Activated CD4-positive, alpha-beta T cell treated with anti-CD3 and anti-CD28 coated beads for 36 hours (primary cell): Measurements from ENCODE around the gene MAP3K6. TPM values are rescaled to one million over a fixed set of nuclear protein-coding genes. Genes with fewer than 3 reads are reported as not detected.

Experiments
- ATAC-seq: fragments of 200-7000 bp; cut with Tn5 transposase; one replicate; pipeline ENCODE4 v1.10.0; 2021; ENCODE audit warnings: mild to moderate bottlenecking, moderate library complexity
- CTCF ChIA-PET: fragments of 350-600 bp; sonication (Branson Sonifier 250); formaldehyde crosslinking; loops from one replicate; lab custom pipeline; 2021; ENCODE audit warnings: antibody characterized with exemption; lab: Charles Lee
- POLR2A ChIA-PET: fragments of 350-600 bp; sonication (Branson Sonifier 250); formaldehyde crosslinking; loops from one replicate; lab custom pipeline; 2021; ENCODE audit warnings: antibody characterized with exemption, inconsistent platforms; lab: Charles Lee
- DNase-seq: peaks from one replicate; pipeline ENCODE4 v3.0.0-alpha.2; 2020
- H3K27ac Mint-ChIP-seq: one replicate; pipeline ENCODE4 v1.8.0; 2021; ENCODE audit warnings: mixed read lengths
- H3K27me3 Mint-ChIP-seq: one replicate; pipeline ENCODE4 v1.8.0; 2021; ENCODE audit warnings: mixed read lengths
- H3K36me3 Mint-ChIP-seq: one replicate; pipeline ENCODE4 v1.8.0; 2021; ENCODE audit warnings: low read depth, mixed read lengths
- H3K4me1 Mint-ChIP-seq: one replicate; pipeline ENCODE4 v1.8.0; 2021; ENCODE audit warnings: mixed read lengths
- H3K4me3 Mint-ChIP-seq: one replicate; pipeline ENCODE4 v1.8.0; 2021; ENCODE audit warnings: mild to moderate bottlenecking, moderate library complexity, mixed read lengths
- H3K9me3 Mint-ChIP-seq: one replicate; pipeline ENCODE4 v1.8.0; 2021; ENCODE audit warnings: low read depth, mixed read lengths
- intact Hi-C, 2 experiments: fragments of 100-400 bp; cut with DNase I in 1 of 2; cut with micrococcal nuclease in 1 of 2; formaldehyde crosslinking; loops; one replicate each; pipeline versions ENCODE4 v1.14.2 to v1.15.1; 2022 to 2024; cut with DNase I, micrococcal nuclease
- total RNA-seq, 2 experiments: library from RNA; stranded (reverse); gene quantifications; one replicate each; pipeline ENCODE4 v1.2.3, GENCODE V29; 2021

The MAP3K6 gene
- total RNA-seq, 2 experiments from 2014 or later, result 6.5 to 8.8 TPM

GRCh38 chr1:27342778-27343638 is 23.8 kb downstream of the MAP3K6 start:
- peak; percentile 43 for ATAC-seq
- CTCF ChIA-PET, result interaction anchor here (0.6 to 7.6 kb wide), 9 partner anchors 10 to 640 kb away, joined by 3 to 43 read pairs (median 4); partner anchors contain the start of gene MAP3K6
- peaks cover 59% of the 10 kb centered on the region for H3K4me1 Mint-ChIP-seq
- peak overlapping the region; percentile 85 for H3K27ac Mint-ChIP-seq
- no peaks in the 10 kb centered on the region for H3K27me3 Mint-ChIP-seq
- POLR2A ChIA-PET, result no interaction called here
- H3K4me3 Mint-ChIP-seq, result peak overlapping the region; percentile 78
- DNase-seq, result peak; percentile 77
- intact Hi-C loops, result loop anchor here in 1 of 2 experiments (1.0 kb wide), 2 partner anchors 21 to 22 kb away; partner anchors contain the start of gene TMEM222
- no peaks in the 10 kb centered on the region for H3K9me3 Mint-ChIP-seq
- peaks cover 6% of the 10 kb centered on the region for H3K36me3 Mint-ChIP-seq

GRCh38 chr1:27342391-27342777 is 24.4 kb downstream of the MAP3K6 start:
- POLR2A ChIA-PET, result no interaction called here
- DNase-seq, result peak; percentile 72
- intact Hi-C loops, result loop anchor here in 1 of 2 experiments (1.0 kb wide), 1 partner anchor 20 kb away; the partner anchor contains the start of gene TMEM222
- Mint-ChIP-seq H3K4me3 (peak overlapping the region; percentile 78), H3K27ac (peak overlapping the region; percentile 85), H3K4me1 (peaks cover 55% of the 10 kb centered on the region), H3K9me3 (no peaks in the 10 kb centered on the region), H3K27me3 (no peaks in the 10 kb centered on the region), H3K36me3 (peaks cover 6% of the 10 kb centered on the region)
- ATAC-seq, result peak; percentile 75
- CTCF ChIA-PET, result interaction anchor here (0.6 to 7.6 kb wide), 9 partner anchors 9 to 639 kb away, joined by 3 to 43 read pairs (median 4); no protein-coding TSS in a partner anchor

DNA sequence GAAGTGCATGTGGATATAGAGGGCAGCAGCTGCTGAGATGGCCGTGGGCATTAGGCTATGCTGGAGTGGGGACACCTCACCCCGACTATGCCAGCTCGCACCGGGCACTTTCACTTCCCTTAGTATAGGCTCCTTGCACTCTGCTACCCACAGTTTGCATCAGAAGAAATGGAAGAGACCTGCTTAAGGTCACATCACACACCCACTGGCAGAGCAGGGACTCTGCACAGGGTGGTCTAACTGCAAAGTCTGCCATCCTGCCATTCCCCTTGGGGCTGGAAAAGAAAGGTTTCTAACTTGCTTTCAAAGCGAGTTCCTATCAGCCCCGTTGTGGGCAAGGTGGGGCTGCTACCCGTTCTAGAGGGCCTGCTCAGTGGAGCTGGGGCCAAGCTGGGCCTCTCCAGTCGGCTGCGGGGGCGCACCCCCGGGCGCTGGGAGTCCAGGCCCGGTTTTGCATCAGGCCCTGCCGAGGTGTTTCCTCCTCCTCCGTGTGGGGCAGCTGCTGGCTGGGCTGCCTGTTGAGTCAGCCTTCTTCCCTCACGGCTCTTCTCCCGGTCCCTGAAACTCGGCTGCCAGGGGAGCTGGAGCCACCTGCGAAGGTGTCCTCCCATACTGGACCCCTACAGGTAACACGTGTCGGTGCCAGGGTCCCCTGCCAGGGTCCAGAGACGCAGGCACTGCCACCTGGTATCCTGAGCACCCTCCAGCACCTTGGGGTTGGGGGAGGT is 25.1 kb downstream of the MAP3K6 start, which contains the start of gene SYTL1:
Gene SYTL1 (plus strand): TSS at position 498 of the 728 bp plus-strand sequence. CDS start 3,313 bp downstream, outside the sequence.
- peak; percentile 83 for DNase-seq
- CTCF ChIA-PET, result interaction anchor here (0.6 to 7.6 kb wide), 10 partner anchors 8 to 239 kb away, joined by 3 to 43 read pairs (median 4); no protein-coding TSS in a partner anchor
- POLR2A ChIA-PET, result interaction anchor here (0.8 kb wide), 1 partner anchor 500 kb away, joined by 6 read pairs; no protein-coding TSS in a partner anchor
- Mint-ChIP-seq H3K27ac (peak within 1 kb of the TSS; percentile 86), H3K27me3 (no peaks in the 10 kb centered on the region), H3K9me3 (no peaks in the 10 kb centered on the region), H3K36me3 (peaks cover 8% of the 10 kb centered on the region), H3K4me1 (peaks cover 51% of the 10 kb centered on the region), H3K4me3 (peak within 1 kb of the TSS; percentile 78)
- intact Hi-C loops, result loop anchor here (1.0 to 2.0 kb wide), 4 partner anchors 8 to 19 kb away; partner anchors contain the start of gene TMEM222 (in 2 of the 2)
- peak; percentile 63 for ATAC-seq

DNA sequence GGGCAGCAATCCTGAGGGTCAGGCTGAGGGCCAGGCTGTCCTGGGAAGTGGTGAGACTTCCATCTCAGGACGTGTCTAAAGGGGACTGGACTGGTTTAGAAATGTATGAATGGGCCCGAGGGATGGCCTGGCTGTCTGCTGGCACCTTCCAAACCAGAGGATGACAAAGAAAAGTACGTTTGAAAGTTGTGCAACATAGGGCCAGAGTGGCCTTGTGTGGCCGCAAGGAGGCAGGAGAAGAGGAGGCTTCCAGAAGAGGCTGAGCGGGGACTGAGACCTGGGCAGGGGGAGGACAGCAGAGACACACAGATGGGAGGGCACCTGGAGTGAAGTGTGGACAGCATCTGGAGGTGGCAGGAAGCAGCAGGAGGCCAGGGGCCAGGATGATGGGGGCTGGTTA is 27.5 kb downstream of the MAP3K6 start:
- DNase-seq (no peak), ATAC-seq (no peak)
- Mint-ChIP-seq H3K27me3 (no peaks in the 10 kb centered on the region), H3K9me3 (no peaks in the 10 kb centered on the region), H3K4me1 (peaks cover 45% of the 10 kb centered on the region), H3K4me3 (no peak overlapping the region), H3K36me3 (peaks cover 14% of the 10 kb centered on the region), H3K27ac (peak overlapping the region; percentile 27)
- POLR2A ChIA-PET, result no interaction called here
- intact Hi-C loops, result no loop called here
- CTCF ChIA-PET, result interaction anchor here (0.9 to 1.4 kb wide), 4 partner anchors 19 to 56 kb away, joined by 3 to 4 read pairs (median 3); partner anchors contain the start of gene MAP3K6

DNA sequence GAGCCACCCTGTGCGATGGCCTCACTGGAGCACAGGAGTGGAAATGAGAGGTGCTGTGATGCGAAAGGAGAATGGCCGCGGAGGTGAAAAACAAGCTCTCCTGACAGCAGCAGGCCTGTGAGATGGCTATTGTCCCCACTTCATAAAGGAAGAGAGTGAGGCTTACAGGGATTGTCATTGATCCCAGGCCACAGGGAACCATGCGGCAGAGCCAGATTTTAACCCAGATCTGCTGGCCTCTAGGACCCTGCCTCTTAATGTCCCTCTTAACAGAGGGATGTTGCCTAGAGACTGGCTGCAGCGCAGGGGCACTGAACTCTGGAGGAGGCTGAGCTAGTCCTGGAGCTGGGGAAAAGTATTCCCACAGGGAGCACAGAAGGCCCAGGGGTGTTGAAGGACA is 28.0 kb downstream of the MAP3K6 start:
- intact Hi-C loops, result no loop called here
- DNase-seq, result no peak
- Mint-ChIP-seq H3K36me3 (peaks cover 16% of the 10 kb centered on the region), H3K27ac (peak overlapping the region; percentile 27), H3K4me1 (peaks cover 42% of the 10 kb centered on the region), H3K27me3 (no peaks in the 10 kb centered on the region), H3K9me3 (no peaks in the 10 kb centered on the region), H3K4me3 (no peak overlapping the region)
- ChIA-PET CTCF (interaction anchor here (0.7 to 1.4 kb wide), 5 partner anchors 18 to 57 kb away, joined by 3 to 4 read pairs (median 3); partner anchors contain the start of gene MAP3K6), POLR2A (no interaction called here)
- no peak for ATAC-seq

DNA sequence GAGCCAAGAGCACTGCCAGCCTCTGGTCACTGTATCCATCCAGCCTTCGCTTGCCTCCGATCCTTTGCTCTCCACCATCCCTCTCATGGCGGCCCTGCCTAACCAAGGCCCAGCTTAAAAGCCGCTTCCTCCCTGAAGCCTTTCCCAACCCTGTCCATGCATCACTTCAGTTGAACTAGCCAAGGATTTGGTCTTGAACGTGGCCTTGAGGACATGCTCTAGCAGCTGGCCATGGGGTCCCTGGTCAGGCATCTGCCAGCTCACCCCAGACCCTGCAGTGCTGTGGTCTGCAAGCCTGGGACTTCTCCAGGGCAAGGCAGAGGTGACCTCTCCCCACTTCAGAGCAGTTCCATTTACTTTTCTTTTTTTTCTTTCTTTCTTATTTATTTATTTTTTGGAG is 30.0 kb downstream of the MAP3K6 start:
- peaks cover 33% of the 10 kb centered on the region for H3K4me1 Mint-ChIP-seq
- H3K9me3 Mint-ChIP-seq, result no peaks in the 10 kb centered on the region
- no peaks in the 10 kb centered on the region for H3K27me3 Mint-ChIP-seq
- ChIA-PET POLR2A (no interaction called here), CTCF (interaction anchor here (0.9 to 1.6 kb wide), 2 partner anchors 37 to 40 kb away, joined by 3 to 5 read pairs; no protein-coding TSS in a partner anchor)
- peaks cover 25% of the 10 kb centered on the region for H3K36me3 Mint-ChIP-seq
- ATAC-seq (no peak), DNase-seq (no peak)
- peak overlapping the region; percentile 31 for H3K27ac Mint-ChIP-seq
- intact Hi-C loops, result no loop called here
- H3K4me3 Mint-ChIP-seq, result no peak overlapping the region

- no peak for DNase-seq
- Mint-ChIP-seq H3K4me3 (no peak overlapping the region), H3K36me3 (peaks cover 29% of the 10 kb centered on the region), H3K4me1 (peaks cover 27% of the 10 kb centered on the region), H3K27ac (no peak overlapping the region), H3K9me3 (no peaks in the 10 kb centered on the region), H3K27me3 (no peaks in the 10 kb centered on the region)
- intact Hi-C loops, result no loop called here
- ATAC-seq, result no peak
- ChIA-PET POLR2A (no interaction called here), CTCF (interaction anchor here (0.5 to 1.6 kb wide), 4 partner anchors 14 to 39 kb away, joined by 3 to 5 read pairs (median 4); partner anchors contain the start of gene FCN3)
Measured at GRCh38 chr1:27335506-27336422, 31.0 kb downstream of the MAP3K6 start.

DNA sequence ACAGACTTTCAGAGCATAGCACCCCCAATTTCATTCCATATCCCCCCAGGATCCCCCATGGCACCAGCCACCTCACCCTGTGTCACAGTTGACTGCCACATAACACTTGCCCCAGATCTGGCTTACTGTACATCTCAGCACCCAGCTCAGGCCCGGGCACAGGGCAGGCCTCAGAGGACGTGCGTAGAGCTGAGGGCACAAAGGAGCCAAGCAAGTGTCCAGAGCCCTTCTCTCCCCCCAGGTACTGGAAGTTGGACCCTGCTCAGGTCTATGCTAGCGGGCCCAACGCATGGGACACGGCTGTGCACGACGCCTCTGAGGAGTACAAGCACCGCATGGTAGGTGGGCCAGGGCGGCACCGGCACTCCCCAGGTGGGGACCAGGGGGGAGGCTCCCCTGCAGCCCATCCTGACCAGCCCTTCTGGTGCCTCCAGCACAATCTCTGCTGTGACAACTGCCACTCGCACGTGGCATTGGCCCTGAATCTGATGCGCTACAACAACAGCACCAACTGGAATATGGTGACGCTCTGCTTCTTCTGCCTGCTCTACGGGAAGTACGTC is 33.0 kb downstream of the MAP3K6 start:
- no peak overlapping the region for H3K27ac Mint-ChIP-seq
- intact Hi-C loops, result loop anchor here in 1 of 2 experiments (2.0 kb wide), 1 partner anchor 55 kb away; no protein-coding TSS in a partner anchor
- POLR2A ChIA-PET, result interaction anchor here (1.1 kb wide), 1 partner anchor 156 kb away, joined by 3 read pairs; the partner anchor contains the start of gene WASF2
- H3K4me1 Mint-ChIP-seq, result peaks cover 17% of the 10 kb centered on the region
- ATAC-seq (no peak), DNase-seq (no peak)
- no peak overlapping the region for H3K4me3 Mint-ChIP-seq
- peaks cover 31% of the 10 kb centered on the region for H3K36me3 Mint-ChIP-seq
- H3K27me3 Mint-ChIP-seq, result no peaks in the 10 kb centered on the region
- H3K9me3 Mint-ChIP-seq, result no peaks in the 10 kb centered on the region
- CTCF ChIA-PET, result interaction anchor here (0.7 to 3.6 kb wide), 15 partner anchors 10 to 397 kb away, joined by 3 to 43 read pairs (median 4); partner anchors contain the start of genes GPR3, MAP3K6 and SYTL1

GRCh38 chr1:27332536-27333281 is 34.1 kb downstream of the MAP3K6 start:
- no peaks in the 10 kb centered on the region for H3K27me3 Mint-ChIP-seq
- peaks cover 27% of the 10 kb centered on the region for H3K4me1 Mint-ChIP-seq
- CTCF ChIA-PET, result interaction anchor here (0.6 to 3.6 kb wide), 41 partner anchors 9 to 1392 kb away, joined by 3 to 43 read pairs (median 4); partner anchors contain the start of genes GPR3, MAP3K6 and SYTL1
- ATAC-seq, result peak; percentile 91
- H3K36me3 Mint-ChIP-seq, result peaks cover 34% of the 10 kb centered on the region
- H3K4me3 Mint-ChIP-seq, result no peak overlapping the region
- no peaks in the 10 kb centered on the region for H3K9me3 Mint-ChIP-seq
- intact Hi-C loops, result loop anchor here (1.0 to 2.0 kb wide), 3 partner anchors 56 to 63 kb away; no protein-coding TSS in a partner anchor
- POLR2A ChIA-PET, result interaction anchor here (0.6 kb wide), 3 partner anchors 193 to 1177 kb away, joined by 3 to 4 read pairs (median 3); no protein-coding TSS in a partner anchor
- peak; percentile 72 for DNase-seq
- H3K27ac Mint-ChIP-seq, result no peak overlapping the region
